Right atrium auricular region (tissue), 2 donors: ENCODE results near the gene ZNF267. TPM values are rescaled to one million over a fixed set of nuclear protein-coding genes. Genes with fewer than 3 reads are reported as not detected.

Source experiments
- DNase-seq: peaks from one replicate; pipeline ENCODE4 v3.0.0-alpha.2; 2019; ENCODE audit warnings: low spot score
- H3K27ac ChIP-seq, 2 donors: fragments of 200-600 bp; sonication (generic); 1 replicate in 1 of 2; 2 replicates in 1 of 2; pipeline ENCODE4 v1.5.1; 2016 to 2019
- H3K27me3 ChIP-seq, 2 donors: fragments of 200-600 bp; sonication (generic); one replicate each; pipeline versions ENCODE4 v1.5.1 to v1.6.0; 2017 to 2019
- H3K36me3 ChIP-seq: fragments of 200-600 bp; sonication (generic); one replicate; pipeline ENCODE4 v1.5.1; 2016
- H3K4me1 ChIP-seq, 2 donors: fragments of 200-600 bp; sonication (generic); one replicate each; pipeline versions ENCODE4 v1.5.1 to v1.6.0; 2017 to 2019
- H3K4me3 ChIP-seq, 2 donors: fragments of 200-600 bp; sonication (generic); 1 replicate in 1 of 2; 2 replicates in 1 of 2; pipeline ENCODE4 v1.5.1; 2017 to 2019; ENCODE audit warnings: mild to moderate bottlenecking in 1 of 2, moderate library complexity in 1 of 2
- H3K9me3 ChIP-seq, 2 donors: fragments of 200-600 bp; sonication (generic); one replicate each; pipeline ENCODE4 v1.5.1; 2019
- CTCF ChIP-seq, 2 donors: fragments of 200-600 bp; sonication (generic); IDR thresholded peaks; one replicate each; pipeline ENCODE4 v1.5.1; 2019; ENCODE audit warnings: antibody characterized with exemption in 2 of 2
- total RNA-seq, 2 donors: library from RNA; depleted of rRNA; stranded (reverse); fragments of >200 nt; gene quantifications; one replicate each; pipeline ENCODE4 v1.1.0, GENCODE V29; 2016

Gene ZNF267
- total RNA-seq, 2 donors from 2014 or later, result 4.5 to 5.5 TPM

- TF ChIP-seq CTCF (IDR thresholded peaks at IDR 0.05), result no peak
- Histone ChIP-seq H3K4me1 (no peaks in the 10 kb centered on the region), H3K27me3 (no peaks in the 10 kb centered on the region), H3K36me3 (no peaks in the 10 kb centered on the region), H3K9me3 (no peaks in the 10 kb centered on the region), H3K27ac (no peak overlapping the region), H3K4me3 (no peak overlapping the region)
- DNase-seq, result no peak
These were observed 12.2 kb upstream of the ZNF267 start for GRCh38 chr16:31861455-31861854.

GRCh38 chr16:31862761-31863160 is 10.8 kb upstream of the ZNF267 start:
- TF ChIP-seq CTCF (IDR thresholded peaks at IDR 0.05), result no peak
- no peak for DNase-seq
- no peak overlapping the region for H3K27ac ChIP-seq
- no peaks in the 10 kb centered on the region for H3K27me3 ChIP-seq
- H3K9me3 ChIP-seq, result no peaks in the 10 kb centered on the region
- no peak overlapping the region for H3K4me3 ChIP-seq
- no peaks in the 10 kb centered on the region for H3K36me3 ChIP-seq
- no peaks in the 10 kb centered on the region for H3K4me1 ChIP-seq

- Histone ChIP-seq H3K27me3 (no peaks in the 10 kb centered on the region), H3K4me1 (peaks cover 0 to 8% of the 10 kb centered on the region in 2 donors), H3K36me3 (no peaks in the 10 kb centered on the region), H3K27ac (no peak overlapping the region), H3K4me3 (no peak overlapping the region), H3K9me3 (no peaks in the 10 kb centered on the region)
- DNase-seq, result no peak
- TF ChIP-seq CTCF (IDR thresholded peaks at IDR 0.05), result no peak
These were observed 5.4 kb upstream of the ZNF267 start for GRCh38 chr16:31868164-31868563.

- H3K36me3 ChIP-seq, result no peaks in the 10 kb centered on the region
- no peaks in the 10 kb centered on the region for H3K9me3 ChIP-seq
- H3K27me3 ChIP-seq, result no peaks in the 10 kb centered on the region
- H3K4me3 ChIP-seq, result no peak overlapping the region
- H3K27ac ChIP-seq, result peak overlapping the region in 1 of 2 donors; percentile 13
- peaks cover 0 to 11% of the 10 kb centered on the region in 2 donors for H3K4me1 ChIP-seq
- TF ChIP-seq CTCF (IDR thresholded peaks at IDR 0.05), result peak; percentile 62 to 85
- peak; percentile 88 for DNase-seq
These were observed 4.9 kb upstream of the ZNF267 start for GRCh38 chr16:31868691-31869167.

GRCh38 chr16:31869511-31870201 is 4.0 kb upstream of the ZNF267 start:
- TF ChIP-seq CTCF (IDR thresholded peaks at IDR 0.05), result no peak
- no peak overlapping the region for H3K4me3 ChIP-seq
- no peak for DNase-seq
- H3K9me3 ChIP-seq, result no peaks in the 10 kb centered on the region
- H3K4me1 ChIP-seq, result peaks cover 0 to 13% of the 10 kb centered on the region in 2 donors
- H3K36me3 ChIP-seq, result no peaks in the 10 kb centered on the region
- no peaks in the 10 kb centered on the region for H3K27me3 ChIP-seq
- peak overlapping the region; percentile 19 to 24 for H3K27ac ChIP-seq

- no peak for DNase-seq
- H3K36me3 ChIP-seq, result no peaks in the 10 kb centered on the region
- H3K27ac ChIP-seq, result no peak overlapping the region
- no peak for TF ChIP-seq CTCF (IDR thresholded peaks at IDR 0.05)
- no peaks in the 10 kb centered on the region for H3K27me3 ChIP-seq
- no peaks in the 10 kb centered on the region for H3K9me3 ChIP-seq
- H3K4me3 ChIP-seq, result no peak overlapping the region
- peaks cover 0 to 24% of the 10 kb centered on the region in 2 donors for H3K4me1 ChIP-seq
These were observed 2.8 kb upstream of the ZNF267 start for GRCh38 chr16:31870809-31871208.
